BLaER1 treated with 17β-estradiol and CSF1 and Interleukin-3, amounts not matched to agents 10 nM and 100 nM (cell line): ENCODE results near the gene SLC25A45.

ENCODE experiments used
- H3K27ac ChIP-seq, 11 experiments: shearing (Covaris generic); formaldehyde crosslinking; 2 replicates each; pipeline ENCODE4 v1.8.1; 2022
- H3K27me3 ChIP-seq, 11 experiments: shearing (Covaris generic); formaldehyde crosslinking; 2 replicates each; pipeline ENCODE4 v1.8.1; 2022
- H3K36me3 ChIP-seq, 11 experiments: shearing (Covaris generic); formaldehyde crosslinking; 2 replicates each; pipeline ENCODE4 v1.8.1; 2022
- H3K4me1 ChIP-seq, 10 experiments: shearing (Covaris generic); formaldehyde crosslinking; 2 replicates each; pipeline ENCODE4 v1.8.1; 2022
- H3K4me2 ChIP-seq, 11 experiments: shearing (Covaris generic); formaldehyde crosslinking; 2 replicates each; pipeline ENCODE4 v1.8.1; 2022
- H3K4me3 ChIP-seq, 10 experiments: shearing (Covaris generic); formaldehyde crosslinking; 2 replicates each; pipeline ENCODE4 v1.8.1; 2022
- H3K9ac ChIP-seq, 11 experiments: shearing (Covaris generic); formaldehyde crosslinking; 2 replicates each; pipeline ENCODE4 v1.8.1; 2022
- H3K9me3 ChIP-seq, 11 experiments: shearing (Covaris generic); formaldehyde crosslinking; replicated peaks in 1 of 11; 2 replicates each; pipeline ENCODE4 v1.8.1; 2022
- H4K20me1 ChIP-seq, 11 experiments: shearing (Covaris generic); formaldehyde crosslinking; 2 replicates each; pipeline ENCODE4 v1.8.1; 2022
- Cebpa-rat ChIP-seq, 11 experiments: shearing (Covaris generic); IDR thresholded peaks; 2 replicates each; pipeline ENCODE4 v1.8.1; 2022

Gene SLC25A45

GRCh38 chr11:65327021-65327420 lies 55.4 kb downstream of the SLC25A45 start:
- Histone ChIP-seq H3K9ac (no peak overlapping the region), H3K4me2 (no peak overlapping the region)
- TF ChIP-seq Cebpa-rat (IDR thresholded peaks at IDR 0.05), result no peak

GRCh38 chr11:65325435-65325834 lies 57.0 kb downstream of the SLC25A45 start:
- Histone ChIP-seq H3K27me3 (no peaks in the 10 kb centered on the region), H3K4me1 (peaks cover 11 to 27% (median 18%) of the 10 kb centered on the region in 10 experiments; a peak in 19 of 20 replicates), H3K36me3 (peaks cover 20 to 47% (median 36%) of the 10 kb centered on the region in 11 experiments), H3K9me3 (no peaks in the 10 kb centered on the region), H4K20me1 (peaks cover 18 to 49% (median 38%) of the 10 kb centered on the region in 11 experiments; a peak in 21 of 22 replicates), H3K27ac (no peak overlapping the region), H3K4me2 (no peak overlapping the region), H3K4me3 (no peak overlapping the region), H3K9ac (no peak overlapping the region)
- TF ChIP-seq Cebpa-rat (IDR thresholded peaks at IDR 0.05), result no peak

More at GRCh38 chr11:65327021-65327420, 55.4 kb downstream of the SLC25A45 start:
- Histone ChIP-seq H3K36me3 (peaks cover 4 to 31% (median 20%) of the 10 kb centered on the region in 11 experiments; a peak in 21 of 22 replicates), H4K20me1 (peaks cover 2 to 33% (median 22%) of the 10 kb centered on the region in 11 experiments; a peak in 20 of 22 replicates), H3K9me3 (no peaks in the 10 kb centered on the region), H3K27ac (no peak overlapping the region), H3K4me1 (peaks cover 7 to 23% (median 15%) of the 10 kb centered on the region in 10 experiments; a peak in 19 of 20 replicates), H3K4me3 (no peak overlapping the region), H3K27me3 (no peaks in the 10 kb centered on the region)
